Ishikawa (cell line): ENCODE measurements around the gene ALKBH7.

ENCODE experiments used
- CEBPB ChIP-seq: IDR thresholded peaks from 2 replicates; pipeline ENCODE4 v1.6.1; 2012
- CREB1 ChIP-seq: IDR thresholded peaks from 2 replicates; pipeline ENCODE4 v1.6.1; 2012; ENCODE audit warnings: low read depth
- EGR1 ChIP-seq: IDR thresholded peaks from 2 replicates; pipeline ENCODE4 v1.6.1; 2012
- EP300 ChIP-seq: IDR thresholded peaks from 2 replicates; pipeline ENCODE4 v1.6.1; 2012; ENCODE audit warnings: borderline replicate concordance
- FOXM1 ChIP-seq: IDR thresholded peaks from 2 replicates; pipeline ENCODE4 v1.6.1; 2012; ENCODE audit warnings: low read depth, borderline replicate concordance
- MAX ChIP-seq: IDR thresholded peaks from 2 replicates; pipeline ENCODE4 v1.6.1; 2012
- NFIC ChIP-seq: IDR thresholded peaks from 2 replicates; pipeline ENCODE4 v1.6.1; 2012
- RAD21 ChIP-seq: IDR thresholded peaks from 2 replicates; pipeline ENCODE4 v1.6.1; 2012; ENCODE audit warnings: low read depth
- REST ChIP-seq: IDR thresholded peaks from 2 replicates; pipeline ENCODE4 v1.6.1; 2012; ENCODE audit warnings: low read depth, mild to moderate bottlenecking
- TAF1 ChIP-seq: IDR thresholded peaks from 2 replicates; pipeline ENCODE4 v1.6.1; 2012; ENCODE audit warnings: low read depth, mild to moderate bottlenecking
- TCF12 ChIP-seq: IDR thresholded peaks from 2 replicates; pipeline ENCODE4 v1.6.1; 2012; ENCODE audit warnings: low read depth
- TEAD4 ChIP-seq: IDR thresholded peaks from 2 replicates; pipeline ENCODE4 v1.6.1; 2012
- USF1 ChIP-seq: IDR thresholded peaks from 2 replicates; pipeline ENCODE4 v1.6.1; 2012
- YY1 ChIP-seq: IDR thresholded peaks from 2 replicates; pipeline ENCODE4 v1.6.1; 2012; ENCODE audit warnings: low read depth
- ZBTB7A ChIP-seq: IDR thresholded peaks from 2 replicates; pipeline ENCODE4 v1.6.1; 2012; ENCODE audit warnings: low read depth

The ALKBH7 gene

GRCh38 chr19:6362351-6362801, 10.2 kb upstream of the ALKBH7 start:
- TF ChIP-seq EP300 = no peak
- no peak for TF ChIP-seq REST
- TF ChIP-seq RAD21 = no peak
- no peak for TF ChIP-seq USF1

GRCh38 chr19:6364353-6364752, 8.2 kb upstream of the ALKBH7 start:
- TF ChIP-seq CEBPB (no peak), FOXM1 (no peak)

GRCh38 chr19:6373096-6373812, 660 bp downstream of the ALKBH7 start:
- peak; percentile 44 for TF ChIP-seq MAX
- TF ChIP-seq YY1 = no peak

- TF ChIP-seq CEBPB (no peak), YY1 (no peak), TEAD4 (no peak), ZBTB7A (0 out of 2 replicates have a peak, but pooled peaks have one; percentile 20), CREB1 (no peak), TCF12 (no peak), USF1 (no peak), MAX (no peak)
Observed at GRCh38 chr19:6373813-6374108, 1.2 kb downstream of the ALKBH7 start.

- TF ChIP-seq MAX (no peak), EGR1 (no peak), NFIC (no peak), USF1 (no peak), TEAD4 (no peak), RAD21 (no peak), FOXM1 (no peak), EP300 (no peak), ZBTB7A (no peak), REST (no peak)
Observed at GRCh38 chr19:6374161-6374709, 1.6 kb downstream of the ALKBH7 start.

- no peak for TF ChIP-seq EGR1
- TF ChIP-seq TAF1 = no peak
- TF ChIP-seq CEBPB = no peak
- TF ChIP-seq REST = no peak
- no peak for TF ChIP-seq YY1
- TF ChIP-seq FOXM1 = no peak
- no peak for TF ChIP-seq USF1
- TF ChIP-seq EP300 = no peak
- no peak for TF ChIP-seq TEAD4
- no peak for TF ChIP-seq NFIC
- TF ChIP-seq MAX = no peak
- no peak for TF ChIP-seq TCF12
- no peak for TF ChIP-seq ZBTB7A
- TF ChIP-seq CREB1 = no peak
- TF ChIP-seq RAD21 = no peak
Observed at GRCh38 chr19:6374711-6375410, 2.3 kb downstream of the ALKBH7 start.
